SK-N-SH (cell line): Measurements from ENCODE around the gene DNAJB8.

Experiments
- EP300 ChIP-seq, 2 experiments: IDR thresholded peaks; 2 replicates each; pipeline versions ENCODE4 v1.4.0 to v1.6.1; 2012; ENCODE audit warnings: borderline replicate concordance in 1 of 2, low read depth in 1 of 2, low read length in 1 of 2
- GABPA ChIP-seq: IDR thresholded peaks from 2 replicates; pipeline ENCODE4 v1.4.0; 2012; ENCODE audit warnings: low read depth, mild to moderate bottlenecking
- POLR2AphosphoS5 ChIP-seq: IDR thresholded peaks from 2 replicates; pipeline ENCODE4 v1.6.1; 2012; ENCODE audit warnings: low read depth, low read length
- RAD21 ChIP-seq: IDR thresholded peaks from 2 replicates; pipeline ENCODE4 v1.6.1; 2012; ENCODE audit warnings: mild to moderate bottlenecking, low read length
- TEAD4 ChIP-seq: IDR thresholded peaks from 2 replicates; pipeline ENCODE4 v1.4.0; 2012; ENCODE audit warnings: mild to moderate bottlenecking, borderline replicate concordance; ENCODE audit not compliant: insufficient read depth
- YY1 ChIP-seq: IDR thresholded peaks from 2 replicates; pipeline ENCODE4 v1.4.0; 2012; ENCODE audit warnings: low read depth, mild to moderate bottlenecking
- TF ChIP-seq, protein P1 (sequence below): fragments of 200-600 bp; sonication (generic); IDR thresholded peaks from 2 replicates; pipeline ENCODE4 v1.6.1; 2017; ENCODE audit warnings: antibody characterized with exemption, mild to moderate bottlenecking, moderate library complexity

DNA sequence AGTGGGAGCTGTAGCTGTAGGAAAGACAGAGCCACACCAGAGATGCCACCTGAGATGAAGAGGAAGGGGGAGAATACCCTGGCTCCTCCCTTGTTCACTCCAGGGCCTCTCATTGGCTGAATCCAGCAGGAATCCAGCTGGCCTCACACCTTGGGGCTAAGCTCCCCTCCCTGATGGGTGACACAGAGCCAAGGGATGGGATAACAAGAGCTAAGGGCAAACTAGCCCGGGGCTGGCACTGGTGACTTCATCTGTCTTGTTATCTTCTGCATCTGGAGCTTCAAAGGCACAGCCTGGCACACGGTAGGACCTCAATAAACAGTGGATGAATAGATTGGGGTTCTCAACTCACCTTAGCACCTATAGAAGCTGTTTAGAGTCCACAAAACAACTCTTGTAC lies 40.1 kb upstream of the DNAJB8 start:
- TF ChIP-seq GABPA (no peak), YY1 (no peak), POLR2AphosphoS5 (no peak), TEAD4 (no peak), EP300 (IDR thresholded peaks at IDR 0.05; ENCODE audit: borderline replicate concordance in 1 of 2, low read depth in 1 of 2, low read length in 1 of 2) (no peak), RAD21 (no peak)
- TF ChIP-seq, protein P1, sequence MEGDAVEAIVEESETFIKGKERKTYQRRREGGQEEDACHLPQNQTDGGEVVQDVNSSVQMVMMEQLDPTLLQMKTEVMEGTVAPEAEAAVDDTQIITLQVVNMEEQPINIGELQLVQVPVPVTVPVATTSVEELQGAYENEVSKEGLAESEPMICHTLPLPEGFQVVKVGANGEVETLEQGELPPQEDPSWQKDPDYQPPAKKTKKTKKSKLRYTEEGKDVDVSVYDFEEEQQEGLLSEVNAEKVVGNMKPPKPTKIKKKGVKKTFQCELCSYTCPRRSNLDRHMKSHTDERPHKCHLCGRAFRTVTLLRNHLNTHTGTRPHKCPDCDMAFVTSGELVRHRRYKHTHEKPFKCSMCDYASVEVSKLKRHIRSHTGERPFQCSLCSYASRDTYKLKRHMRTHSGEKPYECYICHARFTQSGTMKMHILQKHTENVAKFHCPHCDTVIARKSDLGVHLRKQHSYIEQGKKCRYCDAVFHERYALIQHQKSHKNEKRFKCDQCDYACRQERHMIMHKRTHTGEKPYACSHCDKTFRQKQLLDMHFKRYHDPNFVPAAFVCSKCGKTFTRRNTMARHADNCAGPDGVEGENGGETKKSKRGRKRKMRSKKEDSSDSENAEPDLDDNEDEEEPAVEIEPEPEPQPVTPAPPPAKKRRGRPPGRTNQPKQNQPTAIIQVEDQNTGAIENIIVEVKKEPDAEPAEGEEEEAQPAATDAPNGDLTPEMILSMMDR: no peak
